Parathyroid adenoma (tissue), 2 donors: Measurements from ENCODE around the gene CFAP57.

ENCODE experiments used
- H2AFZ ChIP-seq: fragments of 300-600 bp; sonication (generic); one replicate; pipeline ENCODE4 v1.7.0; 2017; ENCODE audit warnings: antibody characterized with exemption, mild to moderate bottlenecking
- H3K27ac ChIP-seq: fragments of 300-600 bp; sonication (generic); one replicate; pipeline ENCODE4 v1.7.0; 2017
- H3K27me3 ChIP-seq: fragments of 300-600 bp; sonication (generic); one replicate; pipeline ENCODE4 v1.7.0; 2017; ENCODE audit warnings: low read length; ENCODE audit not compliant: control insufficient read depth, insufficient read depth
- H3K36me3 ChIP-seq: fragments of 300-600 bp; sonication (generic); one replicate; pipeline ENCODE4 v1.7.0; 2017; ENCODE audit warnings: low read length; ENCODE audit not compliant: control insufficient read depth, insufficient read depth
- H3K4me1 ChIP-seq: fragments of 300-600 bp; sonication (generic); one replicate; pipeline ENCODE4 v1.7.0; 2017; ENCODE audit warnings: control low read depth
- H3K4me2 ChIP-seq: fragments of 300-600 bp; sonication (generic); one replicate; pipeline ENCODE4 v1.7.0; 2017; ENCODE audit warnings: low read length
- H3K4me3 ChIP-seq: fragments of 300-600 bp; sonication (generic); one replicate; pipeline ENCODE4 v1.7.0; 2017; ENCODE audit warnings: low read depth, low read length
- H3K79me2 ChIP-seq: fragments of 300-600 bp; sonication (generic); one replicate; pipeline ENCODE4 v1.7.0; 2017; ENCODE audit warnings: control low read depth
- H3K9ac ChIP-seq: fragments of 300-600 bp; sonication (generic); one replicate; pipeline ENCODE4 v1.7.0; 2017; ENCODE audit warnings: mild to moderate bottlenecking
- H3K9me3 ChIP-seq: fragments of 300-600 bp; sonication (generic); one replicate; pipeline ENCODE4 v1.7.0; 2017; ENCODE audit warnings: low read length; ENCODE audit not compliant: control insufficient read depth
- TF ChIP-seq, protein P1 (sequence below): fragments of 300-600 bp; sonication (generic); IDR thresholded peaks from one replicate; pipeline ENCODE4 v1.7.0; 2017; ENCODE audit warnings: antibody characterized with exemption, mild to moderate bottlenecking
- donor health status: primary hyperparathyroidism.

CFAP57 gene

DNA sequence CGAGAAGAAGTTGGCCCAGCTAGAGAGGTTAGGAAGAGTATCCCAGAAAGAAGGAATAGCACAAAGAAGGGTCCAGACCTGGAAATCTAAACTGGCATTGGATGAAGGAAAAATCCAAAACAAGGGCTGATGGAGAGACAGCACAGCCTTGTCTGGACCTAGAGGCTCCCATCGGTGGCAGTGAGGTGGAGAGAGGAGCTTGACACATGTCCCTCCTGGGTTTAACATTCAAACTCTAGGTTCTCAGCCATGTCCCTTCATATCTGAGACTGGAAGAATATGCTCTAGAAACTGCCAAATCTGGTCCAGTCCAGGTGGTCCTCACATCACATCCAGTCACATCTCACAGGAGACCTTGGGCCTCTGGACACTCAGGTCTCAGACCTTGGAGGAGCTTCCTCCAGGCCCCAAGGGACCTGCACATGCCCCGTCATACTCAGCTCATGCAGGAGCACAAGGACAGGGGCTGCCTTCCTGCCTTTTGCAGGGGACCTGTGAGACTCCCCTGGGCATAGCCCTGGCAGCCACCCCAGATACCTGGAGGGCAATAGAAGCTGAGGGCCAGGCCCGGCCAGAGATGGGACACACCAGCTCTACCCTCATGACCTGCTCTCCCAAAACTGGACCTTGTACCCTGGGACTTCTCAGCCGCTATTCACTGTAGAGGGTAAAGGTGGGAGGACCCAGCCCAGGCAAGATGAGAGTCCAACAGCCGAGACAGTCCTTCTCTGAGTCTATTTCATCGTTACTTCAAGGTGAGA, 105.2 kb downstream of the CFAP57 start:
- no peaks in the 10 kb centered on the region for H3K27me3 ChIP-seq
- no peak overlapping the region for H3K4me2 ChIP-seq
- H3K27ac ChIP-seq: no peak overlapping the region
- no peaks in the 10 kb centered on the region for H3K36me3 ChIP-seq
- no peaks in the 10 kb centered on the region for H3K4me1 ChIP-seq
- no peak overlapping the region for H3K4me3 ChIP-seq
- no peak overlapping the region for H3K9ac ChIP-seq
- H2AFZ ChIP-seq: no peak overlapping the region
- TF ChIP-seq, protein P1, sequence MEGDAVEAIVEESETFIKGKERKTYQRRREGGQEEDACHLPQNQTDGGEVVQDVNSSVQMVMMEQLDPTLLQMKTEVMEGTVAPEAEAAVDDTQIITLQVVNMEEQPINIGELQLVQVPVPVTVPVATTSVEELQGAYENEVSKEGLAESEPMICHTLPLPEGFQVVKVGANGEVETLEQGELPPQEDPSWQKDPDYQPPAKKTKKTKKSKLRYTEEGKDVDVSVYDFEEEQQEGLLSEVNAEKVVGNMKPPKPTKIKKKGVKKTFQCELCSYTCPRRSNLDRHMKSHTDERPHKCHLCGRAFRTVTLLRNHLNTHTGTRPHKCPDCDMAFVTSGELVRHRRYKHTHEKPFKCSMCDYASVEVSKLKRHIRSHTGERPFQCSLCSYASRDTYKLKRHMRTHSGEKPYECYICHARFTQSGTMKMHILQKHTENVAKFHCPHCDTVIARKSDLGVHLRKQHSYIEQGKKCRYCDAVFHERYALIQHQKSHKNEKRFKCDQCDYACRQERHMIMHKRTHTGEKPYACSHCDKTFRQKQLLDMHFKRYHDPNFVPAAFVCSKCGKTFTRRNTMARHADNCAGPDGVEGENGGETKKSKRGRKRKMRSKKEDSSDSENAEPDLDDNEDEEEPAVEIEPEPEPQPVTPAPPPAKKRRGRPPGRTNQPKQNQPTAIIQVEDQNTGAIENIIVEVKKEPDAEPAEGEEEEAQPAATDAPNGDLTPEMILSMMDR: no peak
- H3K9me3 ChIP-seq: no peaks in the 10 kb centered on the region
- no peaks in the 10 kb centered on the region for H3K79me2 ChIP-seq

DNA sequence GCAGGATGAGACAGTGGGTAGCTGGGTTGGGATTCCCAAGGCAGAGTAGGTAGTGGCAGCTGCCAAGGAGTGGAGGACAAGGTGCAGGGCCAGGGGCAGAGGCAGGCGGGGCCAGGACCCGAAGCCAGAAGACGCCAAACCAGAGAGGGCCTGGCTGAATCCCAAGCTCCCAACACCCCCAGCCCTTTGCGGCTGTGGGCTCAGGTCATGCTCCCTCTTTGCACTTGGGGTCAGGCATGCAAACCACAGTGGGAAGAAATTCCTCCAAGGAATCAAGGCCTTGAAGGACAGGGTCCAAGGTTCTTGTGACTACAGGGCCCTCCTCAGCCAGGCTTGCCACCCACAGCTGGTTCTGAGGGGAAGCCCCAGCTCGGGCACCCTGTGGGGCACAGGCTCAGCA, 107.0 kb downstream of the CFAP57 start:
- Histone ChIP-seq H3K79me2 (no peaks in the 10 kb centered on the region), H3K27ac (no peak overlapping the region), H3K9ac (no peak overlapping the region), H3K4me1 (no peaks in the 10 kb centered on the region), H3K9me3 (no peaks in the 10 kb centered on the region), H3K27me3 (no peaks in the 10 kb centered on the region), H3K4me2 (no peak overlapping the region), H3K4me3 (no peak overlapping the region), H3K36me3 (no peaks in the 10 kb centered on the region), H2AFZ (no peak overlapping the region)
- TF ChIP-seq, protein P1: no peak

DNA sequence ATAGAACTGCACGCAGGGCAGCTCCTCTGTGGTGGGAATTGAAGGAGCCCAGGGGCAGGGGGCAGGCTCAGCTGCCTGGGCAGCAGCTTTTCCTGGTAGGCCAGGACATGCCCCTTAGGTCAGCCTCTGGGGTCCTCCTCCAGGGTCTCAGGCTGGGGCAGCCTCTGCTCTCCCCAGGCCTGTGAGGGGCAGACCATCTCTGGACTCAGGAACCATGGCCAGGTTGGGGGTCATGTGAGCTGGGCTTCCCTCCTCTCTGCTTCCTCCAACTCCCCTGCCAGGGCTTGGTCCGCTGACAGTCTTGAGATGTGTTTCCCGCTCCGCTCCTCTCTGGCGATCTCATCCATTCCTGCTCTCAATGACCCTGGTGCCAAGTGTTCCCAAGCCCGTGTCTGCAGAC, 107.5 kb downstream of the CFAP57 start:
- Histone ChIP-seq H3K27ac (no peak overlapping the region), H3K9me3 (no peaks in the 10 kb centered on the region), H2AFZ (no peak overlapping the region), H3K4me2 (no peak overlapping the region), H3K4me3 (no peak overlapping the region), H3K79me2 (no peaks in the 10 kb centered on the region), H3K27me3 (no peaks in the 10 kb centered on the region), H3K9ac (no peak overlapping the region), H3K4me1 (no peaks in the 10 kb centered on the region), H3K36me3 (no peaks in the 10 kb centered on the region)
- TF ChIP-seq, protein P1: no peak

DNA sequence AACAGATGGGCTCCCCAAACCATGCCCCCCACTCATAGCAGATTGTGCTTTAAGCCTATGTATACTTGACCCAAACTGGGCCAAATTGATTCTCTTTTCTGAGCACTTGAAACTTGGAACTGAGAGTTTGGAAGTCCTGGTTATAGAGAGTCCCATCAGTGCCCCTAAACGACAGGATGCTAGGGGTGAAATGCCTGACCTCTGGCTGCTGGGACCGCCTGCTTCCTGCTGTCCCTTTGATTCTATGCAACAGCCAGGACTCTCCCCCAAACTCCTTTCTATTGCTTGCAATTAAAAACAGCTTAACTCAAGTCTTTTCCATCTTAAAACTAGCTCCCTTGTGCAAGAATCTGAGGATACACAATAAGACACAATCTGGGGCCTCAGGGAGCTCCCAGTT, 108.6 kb downstream of the CFAP57 start:
- H3K36me3 ChIP-seq: no peaks in the 10 kb centered on the region

More for the DNA sequence above, 108.6 kb downstream of the CFAP57 start:
- Histone ChIP-seq H3K9ac (no peak overlapping the region), H3K4me3 (no peak overlapping the region), H3K9me3 (no peaks in the 10 kb centered on the region), H3K4me2 (no peak overlapping the region), H3K4me1 (no peaks in the 10 kb centered on the region), H3K27me3 (no peaks in the 10 kb centered on the region), H2AFZ (no peak overlapping the region), H3K27ac (no peak overlapping the region), H3K79me2 (no peaks in the 10 kb centered on the region)
- TF ChIP-seq, protein P1: no peak
